Measurements from ENCODE around the gene BCL7C.

The BCL7C gene

DNA sequence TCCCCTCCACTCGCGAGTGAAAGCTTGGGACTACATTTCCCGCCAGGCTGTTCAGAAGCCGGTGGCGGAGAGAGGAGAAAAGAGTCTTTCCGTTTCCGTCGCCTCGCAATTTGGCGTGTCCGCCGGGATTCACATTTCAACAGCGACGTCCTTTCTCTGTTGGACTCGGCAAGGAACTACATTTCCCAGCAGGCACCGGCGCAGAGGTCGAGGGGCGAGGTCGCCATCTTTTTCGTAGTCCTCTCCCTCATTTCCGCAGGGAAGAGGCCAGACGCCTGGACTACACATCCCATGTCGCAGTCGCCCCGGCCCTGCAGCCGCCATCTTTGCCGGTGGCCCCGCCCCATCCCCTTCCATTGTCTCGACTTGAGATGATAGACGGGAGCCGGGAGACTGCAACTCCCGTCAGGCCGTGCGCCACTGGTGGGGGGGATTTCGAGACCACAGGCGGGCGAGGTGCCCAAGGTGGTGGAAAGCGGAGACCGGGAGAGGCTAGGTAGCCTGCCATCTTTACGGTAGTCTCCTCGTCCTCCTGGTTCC, 28.6 kb upstream of the BCL7C start:
- DNase-seq: peak; percentile 97 to 100 (median 100)

DNA sequence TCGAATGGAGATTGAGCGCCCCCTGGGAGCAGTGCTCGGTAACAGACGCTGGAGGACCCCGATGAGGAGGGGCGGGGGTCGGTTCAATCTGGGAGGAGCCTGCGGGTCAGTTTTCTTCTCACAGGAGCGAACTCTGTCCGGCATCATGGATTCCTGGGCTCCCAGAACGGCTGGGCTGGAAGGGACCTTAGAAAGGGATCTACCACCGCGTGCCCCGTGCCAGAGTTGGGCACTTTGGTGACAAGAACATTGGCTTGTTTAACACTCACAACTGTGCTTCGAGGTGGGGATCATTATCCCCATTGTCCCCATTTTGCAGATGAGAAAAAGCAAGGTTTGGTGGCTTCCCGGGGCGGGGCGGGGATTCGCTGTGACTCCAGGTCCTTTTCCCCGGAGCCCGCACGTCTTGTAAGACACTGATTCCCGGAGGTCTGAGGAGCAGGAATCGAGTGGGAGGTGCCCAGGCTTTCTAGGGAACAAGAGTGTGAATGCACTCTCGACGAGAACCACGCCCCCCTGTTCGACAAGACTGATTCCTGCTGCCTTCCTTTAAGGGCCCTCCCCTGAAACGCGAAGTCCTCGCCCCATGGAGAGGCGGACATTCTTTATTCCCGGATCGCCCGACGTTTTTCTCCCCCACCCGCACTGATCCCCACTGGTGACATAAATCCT, 28.0 kb upstream of the BCL7C start:
- DNase-seq: peak; percentile 67 to 87 (median 82)

DNA sequence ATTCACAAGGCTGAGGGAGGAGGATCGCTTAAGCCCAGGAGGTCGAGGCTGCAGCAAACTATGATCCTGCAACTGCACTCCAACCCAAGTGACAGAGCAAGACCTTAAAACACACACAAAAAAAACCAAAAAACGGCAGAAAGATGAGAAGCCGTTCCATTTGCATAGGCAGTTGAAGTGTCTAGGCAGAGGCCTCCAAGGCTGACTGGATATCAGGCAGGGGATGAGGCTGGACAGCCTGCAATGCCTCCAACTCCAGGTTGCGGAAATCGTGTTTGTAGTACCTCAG, 27.5 kb upstream of the BCL7C start:
- DNase-seq: no peak

- no peak for DNase-seq
Observed at GRCh38 chr16:30920891-30921290, 27.0 kb upstream of the BCL7C start.

DNA sequence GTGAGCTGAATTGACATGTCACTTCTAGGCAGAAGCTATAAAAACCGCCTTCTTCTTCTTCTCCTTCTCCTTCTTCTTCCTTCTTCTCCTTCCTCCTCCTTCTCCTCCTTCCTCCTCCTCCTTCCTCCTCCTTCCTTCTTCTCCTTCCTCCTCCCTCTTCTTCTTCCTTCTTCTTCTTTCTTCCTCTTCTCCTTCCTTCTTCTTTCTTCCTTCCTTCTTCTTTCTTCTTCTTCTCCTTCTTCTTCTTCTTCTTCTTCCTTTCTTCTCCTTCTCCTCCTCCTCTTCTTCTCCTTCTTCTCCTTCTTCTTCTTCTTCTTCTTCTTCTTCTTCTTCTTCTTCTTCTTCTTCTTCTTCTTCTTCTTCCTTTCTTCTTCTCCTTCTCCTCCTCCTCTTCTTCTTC, 24.7 kb upstream of the BCL7C start:
- no peak for DNase-seq

DNA sequence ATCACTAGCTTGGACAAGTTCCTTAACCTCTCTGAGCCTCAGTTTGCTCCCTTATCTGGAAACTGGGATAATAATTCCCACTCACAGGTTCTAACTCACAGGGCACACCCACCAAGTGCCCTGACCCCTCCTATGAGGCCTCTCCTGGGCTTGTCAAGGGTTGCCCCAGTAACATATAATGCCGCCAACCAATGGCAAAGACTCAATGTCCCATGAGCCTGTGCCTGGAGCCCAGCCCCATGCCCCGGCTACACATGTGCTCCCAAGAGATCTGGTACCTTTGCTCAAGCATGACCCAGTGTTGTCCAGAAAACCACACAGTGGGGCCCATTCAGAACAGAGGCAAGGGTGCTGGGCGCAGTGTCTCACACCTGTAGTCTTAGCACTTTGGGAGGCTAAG, 21.0 kb upstream of the BCL7C start:
- DNase-seq: no peak

DNA sequence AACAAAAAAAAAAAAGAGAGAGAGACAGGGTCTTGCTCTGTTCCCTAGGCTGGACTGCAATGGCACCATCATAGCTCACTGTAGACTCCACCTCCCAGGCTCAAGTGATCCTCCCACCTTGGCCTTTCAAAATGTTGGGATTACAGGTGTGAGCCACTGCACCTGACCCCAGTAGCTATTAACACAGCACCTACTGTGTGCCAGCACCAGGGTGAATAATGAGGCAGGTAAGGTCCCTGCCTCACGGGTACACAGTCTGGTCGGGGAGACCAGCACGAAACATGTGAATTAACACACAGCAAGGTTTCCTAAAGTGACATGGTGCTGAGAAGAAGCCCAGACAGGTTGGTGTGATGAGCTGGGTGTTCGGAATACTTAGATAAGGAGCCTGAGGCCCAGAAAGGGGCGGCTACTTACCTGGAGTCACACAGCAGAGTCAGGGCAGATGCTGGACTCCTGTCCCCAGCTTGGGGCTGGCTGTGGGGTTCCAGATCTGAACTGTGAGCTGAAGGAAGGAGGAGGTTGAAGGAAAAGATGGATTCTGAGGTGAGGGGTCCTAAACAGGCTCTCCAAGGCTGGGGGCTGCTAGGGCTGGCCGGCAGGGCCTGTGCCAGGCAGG, 19.0 kb upstream of the BCL7C start:
- no peak for DNase-seq

DNA sequence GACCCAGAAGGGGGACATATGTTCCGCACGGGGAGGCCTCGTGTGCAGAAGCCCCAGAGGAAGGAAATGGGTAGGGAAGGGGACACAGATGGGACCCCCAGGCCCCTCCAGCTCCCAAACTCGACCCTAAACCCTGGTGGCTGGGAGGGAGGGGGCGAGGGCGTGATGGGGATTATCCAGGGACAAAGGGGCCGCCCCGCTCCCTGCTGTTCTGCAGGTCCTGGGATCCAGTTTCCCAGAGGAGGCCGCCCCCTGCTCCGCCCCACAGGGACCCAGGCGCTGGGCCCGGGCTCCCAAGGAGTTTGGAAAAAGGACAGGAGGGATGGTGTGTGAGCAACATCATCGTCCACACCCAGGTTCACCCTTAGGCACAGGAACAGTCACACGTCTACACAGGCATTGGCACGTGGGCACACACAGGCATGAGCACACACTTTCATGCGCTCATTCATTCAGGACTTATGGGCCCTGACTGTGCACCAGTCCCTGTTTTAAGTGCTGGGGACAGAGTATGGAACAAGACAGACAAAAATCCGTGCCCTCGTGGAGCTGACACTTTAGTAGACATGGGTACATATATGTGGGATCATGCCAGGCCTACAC, 16.7 kb upstream of the BCL7C start:
- no peak for DNase-seq

GRCh38 chr16:30907064-30907463, 13.2 kb upstream of the BCL7C start:
- no peak for DNase-seq

DNA sequence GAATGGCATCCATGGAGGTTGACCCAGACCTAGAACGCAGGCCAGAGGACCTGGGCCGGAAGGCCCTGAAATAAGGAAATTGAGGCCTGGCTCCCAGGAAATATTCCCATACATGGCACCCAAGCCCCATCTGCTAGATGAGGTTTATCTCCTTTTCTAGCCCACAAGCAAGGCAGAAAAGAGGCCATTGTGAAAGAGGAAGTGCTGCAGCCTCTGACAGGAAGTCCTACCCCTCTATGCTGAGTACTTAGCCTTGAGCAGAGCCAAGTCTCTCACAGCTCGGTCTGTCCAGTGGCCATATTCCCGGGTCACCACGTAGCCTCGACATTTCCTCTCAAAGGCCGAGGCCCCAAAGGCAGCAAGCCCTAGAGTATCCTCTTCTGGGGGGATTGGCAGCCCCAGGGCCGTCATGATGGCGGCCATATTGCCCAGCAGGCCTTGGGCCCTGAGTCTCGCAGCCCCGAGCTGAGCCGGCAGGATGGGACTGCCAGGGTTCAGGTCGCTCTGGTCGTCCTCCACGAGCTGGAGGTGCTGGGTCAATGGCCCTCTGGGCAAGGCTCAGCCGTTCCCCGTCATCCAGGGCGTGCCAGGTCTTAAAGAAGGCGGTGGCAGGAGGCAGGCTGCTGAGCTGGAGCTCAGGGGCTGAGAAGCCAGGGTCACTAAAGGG, 10.4 kb upstream of the BCL7C start:
- DNase-seq: peak in 1 of 5 experiments; percentile 39

- DNase-seq: peak in 1 of 5 experiments; percentile 27
Observed at GRCh38 chr16:30903596-30903995, 9.7 kb upstream of the BCL7C start.

DNA sequence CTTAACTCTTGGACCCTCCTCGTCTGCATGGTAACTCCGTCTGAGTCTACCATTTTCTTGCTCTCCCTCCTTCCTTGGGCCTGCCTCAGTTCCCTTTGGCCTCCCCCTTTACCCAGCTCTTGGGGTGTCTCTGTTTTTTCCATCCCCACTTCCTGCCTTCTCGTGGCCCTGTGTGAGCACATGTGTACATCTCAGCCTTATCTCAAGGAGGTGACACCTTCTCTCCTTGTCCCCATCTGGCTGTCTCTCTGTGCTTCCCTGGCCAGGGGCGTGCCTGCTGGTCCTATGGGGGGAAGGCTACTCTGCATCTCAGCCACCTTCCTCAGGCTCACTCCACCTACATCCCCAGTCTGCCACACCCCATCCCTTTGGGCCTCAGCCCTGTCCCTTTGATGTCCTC, 9.1 kb upstream of the BCL7C start:
- peak in 1 of 5 experiments; percentile 54 for DNase-seq

DNA sequence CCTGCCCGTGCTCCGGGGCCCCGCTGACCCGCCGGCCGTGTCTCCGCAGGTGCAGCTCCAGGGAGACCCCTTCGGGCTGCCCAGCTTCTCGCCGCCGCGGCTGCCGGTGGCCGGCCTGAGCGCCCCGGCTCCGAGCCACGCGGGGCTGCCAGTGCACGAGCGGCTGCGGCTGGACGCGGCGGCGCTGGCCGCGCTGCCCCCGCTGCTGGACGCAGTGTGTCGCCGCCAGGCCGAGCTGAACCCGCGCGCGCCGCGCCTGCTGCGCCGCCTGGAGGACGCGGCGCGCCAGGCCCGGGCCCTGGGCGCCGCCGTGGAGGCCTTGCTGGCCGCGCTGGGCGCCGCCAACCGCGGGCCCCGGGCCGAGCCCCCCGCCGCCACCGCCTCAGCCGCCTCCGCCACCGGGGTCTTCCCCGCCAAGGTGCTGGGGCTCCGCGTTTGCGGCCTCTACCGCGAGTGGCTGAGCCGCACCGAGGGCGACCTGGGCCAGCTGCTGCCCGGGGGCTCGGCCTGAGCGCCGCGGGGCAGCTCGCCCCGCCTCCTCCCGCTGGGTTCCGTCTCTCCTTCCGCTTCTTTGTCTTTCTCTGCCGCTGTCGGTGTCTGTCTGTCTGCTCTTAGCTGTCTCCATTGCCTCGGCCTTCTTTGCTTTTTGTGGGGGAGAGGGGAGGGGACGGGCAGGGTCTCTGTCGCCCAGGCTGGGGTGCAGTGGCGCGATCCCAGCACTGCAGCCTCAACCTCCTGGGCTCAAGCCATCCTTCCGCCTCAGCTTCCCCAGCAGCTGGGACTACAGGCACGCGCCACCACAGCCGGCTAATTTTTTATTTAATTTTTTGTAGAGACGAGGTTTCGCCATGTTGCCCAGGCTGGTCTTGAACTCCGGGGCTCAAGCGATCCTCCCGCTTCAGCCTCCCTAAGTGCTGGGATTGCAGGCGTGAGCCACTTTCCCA, 8.4 kb upstream of the BCL7C start:
- peak; percentile 26 to 74 (median 40) for DNase-seq

GRCh38 chr16:30901201-30902028, 7.5 kb upstream of the BCL7C start:
- DNase-seq: peak in 1 of 5 experiments; percentile 68

GRCh38 chr16:30900588-30900987, 6.7 kb upstream of the BCL7C start:
- no peak for DNase-seq

DNA sequence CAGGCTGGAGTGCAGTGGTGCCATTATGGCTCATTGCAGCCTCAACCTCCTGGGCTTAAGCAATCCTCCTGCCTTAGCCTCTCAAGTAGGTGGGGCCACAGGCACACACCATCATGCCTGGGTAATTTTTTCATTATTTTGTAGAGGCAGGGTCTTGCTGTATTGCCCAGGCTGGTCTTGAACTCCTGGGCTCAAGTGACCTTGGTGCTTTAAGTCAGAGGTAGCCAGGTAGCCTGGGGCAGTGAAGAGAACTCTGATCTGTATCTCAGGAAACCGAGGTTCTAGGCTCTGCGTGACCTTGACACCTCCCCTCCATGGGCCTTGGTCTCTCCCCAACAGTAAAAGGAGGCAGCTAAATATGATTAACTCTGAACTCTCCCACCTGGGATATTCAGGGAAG, 5.9 kb upstream of the BCL7C start:
- DNase-seq: no peak

DNA sequence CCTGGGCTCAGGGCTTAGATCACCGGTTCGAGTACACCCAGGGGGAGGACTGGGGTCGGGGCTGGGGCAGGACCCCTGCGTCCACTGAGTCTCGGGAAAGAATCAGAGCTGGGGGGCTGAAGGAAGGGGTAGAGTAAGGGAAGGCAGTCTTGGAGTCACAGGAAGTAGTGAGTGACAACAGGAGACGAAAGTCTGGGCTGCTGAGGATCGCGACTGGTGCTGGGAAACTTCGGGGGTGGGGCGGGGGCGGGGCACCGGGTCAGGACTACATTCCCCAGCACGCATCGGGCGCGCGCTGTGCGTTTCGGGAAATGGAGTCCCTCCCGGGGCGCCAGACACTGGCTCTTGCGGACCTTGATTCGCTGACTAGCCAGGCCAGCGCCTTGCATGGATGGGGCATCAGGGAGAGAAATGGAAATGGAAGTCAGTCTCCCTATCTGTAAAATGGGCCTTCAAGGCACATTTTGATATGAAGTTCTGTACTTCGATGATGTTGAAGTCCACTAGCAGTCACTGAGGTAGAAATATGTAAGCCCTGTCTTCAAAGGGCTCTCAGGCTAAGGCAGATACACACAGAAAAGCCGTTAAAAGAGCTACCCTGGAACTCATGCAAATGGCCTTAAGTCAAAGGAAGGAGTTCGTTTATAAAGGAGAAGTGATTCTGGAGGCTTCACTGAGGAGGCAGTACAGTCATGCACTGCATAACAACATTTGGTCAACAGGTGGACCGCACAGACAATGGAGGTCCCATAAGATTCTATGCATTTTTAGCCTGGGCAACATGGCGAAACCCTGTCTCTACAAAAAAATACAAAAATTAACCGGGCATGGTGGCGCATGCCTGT, 3.2 kb upstream of the BCL7C start:
- DNase-seq: peak; percentile 55 to 86 (median 70)

DNA sequence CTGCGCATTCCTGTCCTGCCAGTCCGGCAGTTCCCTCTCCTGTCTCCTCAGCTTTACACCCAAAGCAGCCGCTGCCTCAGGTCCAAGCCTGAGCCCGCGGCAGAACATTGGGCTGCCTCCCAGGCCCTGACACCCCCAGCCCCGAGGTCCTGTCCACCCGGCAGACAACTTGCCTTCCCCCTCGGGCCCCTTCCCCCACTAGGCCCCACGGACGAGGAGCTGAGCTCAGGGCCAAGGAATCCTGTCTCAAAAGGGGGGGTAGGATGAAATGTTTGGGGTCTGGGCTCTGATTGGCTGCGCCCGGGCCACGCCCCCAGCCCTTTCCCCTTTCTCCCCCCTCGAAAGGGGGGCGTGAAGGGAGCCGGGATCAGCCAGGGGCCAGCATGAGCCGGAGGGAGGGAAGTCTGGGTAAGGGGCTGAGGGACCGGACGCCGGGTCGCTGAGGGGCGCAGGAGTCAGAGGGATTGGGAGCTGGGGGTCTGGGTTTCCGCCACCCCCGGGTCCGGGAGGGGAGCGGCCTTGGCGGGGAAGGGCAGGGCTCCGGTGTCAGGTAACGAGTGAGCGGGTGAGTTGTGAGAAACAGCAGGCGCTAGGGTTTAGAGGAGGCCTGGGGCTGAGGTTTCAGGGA, 2.5 kb upstream of the BCL7C start, which contains the start of gene CTF1:
Gene CTF1, plus strand, starts transcription at position 354 of the 628 bp plus-strand sequence. Its CDS starts 30 bp downstream, at position 384.
- no peak for DNase-seq

DNA sequence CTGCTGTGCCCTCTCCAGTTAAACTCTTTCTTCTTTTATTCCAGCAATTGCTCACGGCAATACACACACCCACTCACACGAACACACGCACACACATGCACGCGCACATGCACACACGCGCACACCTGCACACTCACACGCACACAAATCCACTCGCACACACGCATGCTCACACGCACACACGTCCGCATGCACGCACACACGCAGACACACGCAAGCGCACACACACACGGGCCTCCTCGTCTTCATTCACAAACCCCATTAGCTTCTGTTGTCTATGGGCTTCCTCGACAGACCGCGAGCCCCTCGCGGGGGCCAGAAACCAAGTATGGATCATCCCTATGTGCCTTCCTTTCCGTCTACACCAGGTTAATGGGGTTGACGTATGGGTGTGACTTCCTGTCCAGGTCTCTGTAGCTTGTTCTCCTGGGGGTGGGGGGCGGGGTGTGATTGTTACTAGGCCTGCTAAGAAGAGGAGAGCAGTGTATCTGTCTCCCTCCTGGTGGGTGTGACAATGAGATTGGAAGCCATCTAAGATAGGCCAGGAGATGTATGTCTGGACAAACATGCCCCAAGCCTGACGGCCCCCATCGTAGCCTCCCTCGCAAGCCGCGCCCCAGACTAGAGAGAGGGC, 1.9 kb upstream of the BCL7C start:
- peak in 2 of 5 experiments; percentile 19 to 32 for DNase-seq
